ENCODE measurements around the gene IHH. TPM values are rescaled to one million over a fixed set of nuclear protein-coding genes. Genes with fewer than 3 reads are reported as not detected.

IHH gene
- total RNA-seq, 1 experiment from 2014 or later, result 0.11 TPM

DNA sequence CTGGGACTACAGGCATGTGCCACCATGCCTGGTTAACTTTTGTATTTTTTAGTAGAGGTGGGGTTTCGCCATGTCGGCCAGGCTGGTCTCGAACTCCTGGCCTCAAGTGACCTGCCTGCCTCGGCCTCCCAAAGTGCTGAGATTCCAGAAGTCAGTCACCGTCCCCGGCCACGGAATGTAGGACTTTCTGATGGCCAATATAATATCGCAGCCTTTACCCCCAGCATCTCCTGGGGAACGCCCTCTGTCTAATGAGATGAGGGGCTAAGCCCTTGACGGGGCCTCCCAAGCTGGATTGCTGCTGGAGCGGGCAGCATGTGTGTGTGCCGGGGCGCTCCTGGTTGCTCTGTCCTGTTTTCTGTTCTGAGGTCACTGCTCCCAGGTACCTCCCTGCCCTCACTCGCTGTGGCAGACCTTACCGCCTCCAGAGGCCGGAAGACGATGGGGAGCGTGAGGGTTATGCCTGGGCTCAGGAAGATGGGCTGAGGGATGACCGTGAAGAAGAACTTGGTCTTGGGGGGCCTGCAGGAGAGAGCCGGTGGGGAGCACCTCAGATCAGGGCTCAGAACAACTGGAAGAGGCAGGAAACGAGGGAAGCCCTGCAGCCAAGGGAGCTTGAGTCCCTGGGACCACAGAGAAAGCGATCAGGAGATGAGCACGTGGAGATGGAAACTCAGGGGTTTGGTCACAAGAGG, 28.5 kb downstream of the IHH start (continued):
- no peak for TF ChIP-seq ZSCAN18 (CRISPR knock-in tag; IDR thresholded peaks at IDR 0.05)
- no peak for TF ChIP-seq KAT7 (CRISPR knock-in tag; IDR thresholded peaks at IDR 0.05; ENCODE audit: borderline replicate concordance)

DNA sequence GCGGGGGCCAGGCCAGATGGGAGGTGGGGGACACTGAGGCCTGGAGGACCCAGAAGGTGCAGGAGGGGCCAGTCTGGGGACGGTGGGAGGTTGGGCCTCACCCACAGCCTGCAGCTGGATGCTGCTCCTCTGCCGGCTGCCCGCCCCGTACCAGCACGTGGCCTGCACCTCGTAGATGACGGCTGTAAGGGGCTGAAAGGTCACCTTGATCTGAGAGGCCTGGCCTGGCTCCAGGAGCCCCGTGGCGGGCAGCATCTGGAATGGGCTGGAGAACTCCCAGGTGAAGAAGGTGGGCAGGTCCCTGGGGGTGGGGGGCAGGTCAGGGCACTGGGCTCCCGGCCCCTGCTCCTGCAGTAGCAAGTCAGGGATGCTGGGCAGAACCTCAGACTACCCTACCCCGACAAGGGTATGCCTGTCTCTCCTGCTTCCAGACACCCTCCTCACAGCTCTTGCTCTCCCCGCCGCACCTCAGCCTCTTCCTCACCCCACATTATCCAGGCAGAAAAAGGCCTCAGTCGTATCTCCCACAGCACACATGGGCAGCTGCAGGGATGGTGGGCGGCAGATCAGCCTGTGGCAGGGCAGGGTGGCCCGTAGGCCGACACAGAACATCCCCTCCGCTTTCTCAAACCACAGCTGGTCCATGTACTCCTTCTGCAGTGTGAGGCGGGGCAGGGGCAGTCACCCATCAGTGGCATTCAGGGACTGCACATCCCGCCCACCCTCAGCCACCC, 29.5 kb downstream of the IHH start:
- Mint-ChIP-seq H3K4me3 (no peak overlapping the region), H3K36me3 (no peaks in the 10 kb centered on the region), H3K27ac (no peak overlapping the region), H3K4me1 (peaks cover 3% of the 10 kb centered on the region), H3K27me3 (ENCODE audit: low read depth) (peaks cover 3% of the 10 kb centered on the region), H3K9me3 (no peaks in the 10 kb centered on the region)
- TF ChIP-seq, protein P1, sequence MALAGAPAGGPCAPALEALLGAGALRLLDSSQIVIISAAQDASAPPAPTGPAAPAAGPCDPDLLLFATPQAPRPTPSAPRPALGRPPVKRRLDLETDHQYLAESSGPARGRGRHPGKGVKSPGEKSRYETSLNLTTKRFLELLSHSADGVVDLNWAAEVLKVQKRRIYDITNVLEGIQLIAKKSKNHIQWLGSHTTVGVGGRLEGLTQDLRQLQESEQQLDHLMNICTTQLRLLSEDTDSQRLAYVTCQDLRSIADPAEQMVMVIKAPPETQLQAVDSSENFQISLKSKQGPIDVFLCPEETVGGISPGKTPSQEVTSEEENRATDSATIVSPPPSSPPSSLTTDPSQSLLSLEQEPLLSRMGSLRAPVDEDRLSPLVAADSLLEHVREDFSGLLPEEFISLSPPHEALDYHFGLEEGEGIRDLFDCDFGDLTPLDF (CRISPR knock-in tag; IDR thresholded peaks at IDR 0.05), result no peak
- TF ChIP-seq, protein P2, sequence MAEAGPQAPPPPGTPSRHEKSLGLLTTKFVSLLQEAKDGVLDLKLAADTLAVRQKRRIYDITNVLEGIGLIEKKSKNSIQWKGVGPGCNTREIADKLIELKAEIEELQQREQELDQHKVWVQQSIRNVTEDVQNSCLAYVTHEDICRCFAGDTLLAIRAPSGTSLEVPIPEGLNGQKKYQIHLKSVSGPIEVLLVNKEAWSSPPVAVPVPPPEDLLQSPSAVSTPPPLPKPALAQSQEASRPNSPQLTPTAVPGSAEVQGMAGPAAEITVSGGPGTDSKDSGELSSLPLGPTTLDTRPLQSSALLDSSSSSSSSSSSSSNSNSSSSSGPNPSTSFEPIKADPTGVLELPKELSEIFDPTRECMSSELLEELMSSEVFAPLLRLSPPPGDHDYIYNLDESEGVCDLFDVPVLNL (CRISPR knock-in tag; IDR thresholded peaks at IDR 0.05; ENCODE audit: borderline replicate concordance, low read depth), result no peak
- TF ChIP-seq, protein P3, sequence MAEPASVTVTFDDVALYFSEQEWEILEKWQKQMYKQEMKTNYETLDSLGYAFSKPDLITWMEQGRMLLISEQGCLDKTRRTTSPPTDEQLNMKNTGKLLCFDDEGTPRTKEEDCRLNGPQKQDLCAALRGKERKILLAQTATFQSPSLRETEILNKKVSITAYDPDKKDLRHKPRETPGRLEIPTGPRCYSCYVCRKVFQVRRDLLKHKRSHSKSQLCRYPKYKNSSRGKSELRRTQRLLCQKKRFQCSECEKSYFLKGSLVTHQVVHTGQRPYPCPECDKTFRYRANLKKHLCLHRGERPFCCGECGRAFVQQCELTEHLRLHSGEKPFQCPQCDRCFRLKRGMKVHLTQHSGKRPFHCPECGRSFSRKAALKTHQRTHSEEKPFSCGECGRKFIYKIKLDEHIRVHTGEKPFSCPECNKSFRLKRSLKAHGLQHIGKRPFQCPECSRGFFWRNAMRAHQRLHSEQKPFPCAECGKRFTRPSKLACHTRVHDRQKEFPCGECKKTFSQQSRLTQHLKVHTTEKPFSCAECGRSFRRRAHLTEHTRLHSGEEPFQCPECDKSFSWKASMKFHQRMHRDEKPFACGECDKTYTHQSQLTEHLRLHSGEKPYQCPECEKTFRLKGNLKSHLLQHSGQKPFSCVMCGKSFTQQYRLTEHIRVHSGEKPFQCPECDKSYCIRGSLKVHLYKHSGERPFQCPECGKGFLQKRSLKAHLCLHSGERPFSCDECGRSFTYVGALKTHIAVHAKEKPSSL (CRISPR knock-in tag; conservative IDR thresholded peaks at IDR 0.05), result no peak
- TF ChIP-seq FOXJ3 (CRISPR knock-in tag; IDR thresholded peaks at IDR 0.05; ENCODE audit: borderline replicate concordance), result no peak
- TF ChIP-seq NR3C1 (CRISPR knock-in tag; conservative IDR thresholded peaks at IDR 0.05; ENCODE audit: low read depth), result no peak
- TF ChIP-seq ZSCAN18 (CRISPR knock-in tag; IDR thresholded peaks at IDR 0.05), result no peak
- TF ChIP-seq MYBL2 (CRISPR knock-in tag; IDR thresholded peaks at IDR 0.05), result no peak
- no peak for TF ChIP-seq MXD4 (CRISPR knock-in tag; IDR thresholded peaks at IDR 0.05; ENCODE audit: borderline replicate concordance)
- no peak for TF ChIP-seq ELF4 (CRISPR knock-in tag; IDR thresholded peaks at IDR 0.05; ENCODE audit: low read depth)
- TF ChIP-seq JAZF1 (CRISPR knock-in tag; IDR thresholded peaks at IDR 0.05), result no peak
- TF ChIP-seq GABPB1 (CRISPR knock-in tag; IDR thresholded peaks at IDR 0.05), result no peak
- no peak for TF ChIP-seq ATF3 (CRISPR knock-in tag; conservative IDR thresholded peaks at IDR 0.05)
- CTCF ChIA-PET, result interaction anchor here (0.8 to 8.4 kb wide), 11 partner anchors 14 to 269 kb away, joined by 4 to 91 read pairs (median 33); no protein-coding TSS in a partner anchor
- POLR2A ChIA-PET, result no interaction called here
- ATAC-seq (no peak), DNase-seq (ENCODE audit: low spot score) (no peak)
